Gastrocnemius medialis (tissue), 4 donors: ENCODE results near the gene ADRA2B. TPM values are rescaled to one million over a fixed set of nuclear protein-coding genes. Genes with fewer than 3 reads are reported as not detected.

Experiments used
- ATAC-seq, 2 donors: fragments of 150-250 bp; one replicate each; pipeline ENCODE4 v1.9.1; 2016
- DNase-seq, 2 donors: peaks; one replicate each; pipeline ENCODE4 v3.0.0-alpha.2; 2019
- H3K27ac ChIP-seq, 4 donors: fragments of 200-600 bp; sonication (generic); 1 replicate in 1 of 4; 2 replicates in 3 of 4; pipeline ENCODE4 v1.5.1; 2016 to 2018; ENCODE audit warnings: mild to moderate bottlenecking in 2 of 4, moderate library complexity in 1 of 4
- H3K27me3 ChIP-seq, 3 donors: fragments of 200-600 bp; sonication (generic) in 2 of 3; 1 replicate in 1 of 3; 2 replicates in 2 of 3; pipeline versions ENCODE4 v1.5.1 to v1.6.0; 2016 to 2019; ENCODE audit warnings: mild to moderate bottlenecking in 1 of 3, moderate library complexity in 1 of 3
- H3K36me3 ChIP-seq, 2 donors: fragments of 200-600 bp; sonication (generic) in 1 of 2; one replicate each; pipeline ENCODE4 v1.5.1; 2017 to 2018
- H3K4me1 ChIP-seq, 2 donors: fragments of 200-600 bp; sonication (generic) in 1 of 2; one replicate each; pipeline ENCODE4 v1.5.1; 2016 to 2017; ENCODE audit warnings: mild to moderate bottlenecking in 2 of 2
- H3K4me3 ChIP-seq, 4 donors: fragments of 200-600 bp; sonication (generic) in 3 of 4; 1 replicate in 1 of 4; 2 replicates in 3 of 4; pipeline ENCODE4 v1.5.1; 2016 to 2019; ENCODE audit warnings: mild to moderate bottlenecking in 2 of 4
- H3K9me3 ChIP-seq, 3 donors: fragments of 200-600 bp; sonication (generic) in 2 of 3; 1 replicate in 1 of 3; 2 replicates in 2 of 3; pipeline ENCODE4 v1.5.1; 2016 to 2019
- POLR2A ChIP-seq, 2 donors: fragments of 450-650 bp; IDR thresholded peaks; one replicate each; pipeline ENCODE4 v1.6.1; 2017; ENCODE audit warnings: antibody characterized with exemption in 2 of 2, mild to moderate bottlenecking in 2 of 2, moderate library complexity in 2 of 2
- in situ Hi-C, 4 donors: fragments of 200-750 bp; cut with MboI; loops; one replicate each; pipeline versions ENCODE4 v1.15.0 to v1.8.0; 2017; ENCODE audit warnings: low sequenced_read_pairs in 4 of 4
- intact Hi-C: fragments of 100-400 bp; cut with DNase I; formaldehyde crosslinking; loops from one replicate; pipeline ENCODE4 v1.15.1; 2023; ENCODE audit warnings: low total_unique reads
- total RNA-seq, 4 donors: library from RNA; depleted of rRNA; stranded (reverse); fragments of >200 nt; gene quantifications; one replicate each; pipeline versions ENCODE4 v1.1.0 to v1.2.3, GENCODE V29; 2016
- TF ChIP-seq, protein P1 (sequence below), 5 experiments: fragments of 450-650 bp in 3 of 5; fragments of 200-600 bp in 2 of 5; sonication (generic) in 2 of 5; IDR thresholded peaks in 4 of 5; conservative IDR thresholded peaks in 1 of 5; 1 replicate in 4 of 5; 2 replicates in 1 of 5; pipeline ENCODE4 v1.5.1; 2016 to 2019; ENCODE audit warnings: antibody characterized with exemption in 5 of 5, mild to moderate bottlenecking in 3 of 5, moderate library complexity in 3 of 5

ADRA2B gene
- total RNA-seq, 4 donors from 2014 or later, result 2.4 to 5.6 (median 3.6) TPM

DNA sequence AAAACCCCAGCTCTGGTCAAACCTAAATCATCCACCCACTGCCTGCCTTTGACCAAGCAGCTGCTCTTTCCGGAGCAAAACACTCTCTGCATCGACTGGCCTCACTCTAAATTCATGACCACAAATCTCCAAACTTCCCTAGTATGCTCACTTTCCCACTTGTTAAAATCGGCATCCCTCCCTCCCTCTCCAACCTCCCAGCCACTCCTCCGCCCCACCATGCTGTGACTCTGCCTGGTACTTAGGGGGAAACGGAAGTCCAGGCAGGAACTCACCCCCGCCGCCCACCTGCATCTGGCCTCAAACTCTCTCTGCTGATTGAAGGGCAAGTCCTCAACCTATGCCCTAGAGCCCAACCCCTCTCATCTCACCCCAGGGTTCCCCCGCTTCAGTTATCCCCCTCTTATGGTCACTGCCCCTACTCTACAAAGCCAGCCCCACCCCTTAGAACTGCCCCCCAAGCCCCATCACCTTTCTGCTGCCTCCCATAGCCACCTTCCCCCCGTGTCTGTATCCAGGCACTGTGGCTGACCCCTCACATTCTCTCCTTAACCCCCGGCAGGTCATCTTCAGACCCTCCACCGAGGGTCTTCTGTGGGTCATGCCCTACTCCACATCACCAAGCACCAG lies 3.8 kb upstream of the ADRA2B start:
- no peak for DNase-seq
- H3K27me3 ChIP-seq, result peaks cover 11 to 14% (median 12%) of the 10 kb centered on the region in 3 donors
- no peak for ATAC-seq
- H3K27ac ChIP-seq, result no peak overlapping the region
- no peak for TF ChIP-seq POLR2A (IDR thresholded peaks at IDR 0.05)
- TF ChIP-seq, protein P1, sequence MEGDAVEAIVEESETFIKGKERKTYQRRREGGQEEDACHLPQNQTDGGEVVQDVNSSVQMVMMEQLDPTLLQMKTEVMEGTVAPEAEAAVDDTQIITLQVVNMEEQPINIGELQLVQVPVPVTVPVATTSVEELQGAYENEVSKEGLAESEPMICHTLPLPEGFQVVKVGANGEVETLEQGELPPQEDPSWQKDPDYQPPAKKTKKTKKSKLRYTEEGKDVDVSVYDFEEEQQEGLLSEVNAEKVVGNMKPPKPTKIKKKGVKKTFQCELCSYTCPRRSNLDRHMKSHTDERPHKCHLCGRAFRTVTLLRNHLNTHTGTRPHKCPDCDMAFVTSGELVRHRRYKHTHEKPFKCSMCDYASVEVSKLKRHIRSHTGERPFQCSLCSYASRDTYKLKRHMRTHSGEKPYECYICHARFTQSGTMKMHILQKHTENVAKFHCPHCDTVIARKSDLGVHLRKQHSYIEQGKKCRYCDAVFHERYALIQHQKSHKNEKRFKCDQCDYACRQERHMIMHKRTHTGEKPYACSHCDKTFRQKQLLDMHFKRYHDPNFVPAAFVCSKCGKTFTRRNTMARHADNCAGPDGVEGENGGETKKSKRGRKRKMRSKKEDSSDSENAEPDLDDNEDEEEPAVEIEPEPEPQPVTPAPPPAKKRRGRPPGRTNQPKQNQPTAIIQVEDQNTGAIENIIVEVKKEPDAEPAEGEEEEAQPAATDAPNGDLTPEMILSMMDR (IDR thresholded peaks at IDR 0.05 in 4 of 5, conservative IDR thresholded peaks at IDR 0.05 in 1 of 5), result no peak
- in situ Hi-C loops, result loop anchor here in 2 of 4 donors (25.0 kb wide), 1 partner anchor 108 kb away; no protein-coding TSS in a partner anchor
- peaks cover 4 to 5% of the 10 kb centered on the region in 2 donors for H3K4me1 ChIP-seq
- H3K36me3 ChIP-seq, result no peaks in the 10 kb centered on the region
- no peaks in the 10 kb centered on the region for H3K9me3 ChIP-seq
- intact Hi-C loops, result no loop called here
- no peak overlapping the region for H3K4me3 ChIP-seq

DNA sequence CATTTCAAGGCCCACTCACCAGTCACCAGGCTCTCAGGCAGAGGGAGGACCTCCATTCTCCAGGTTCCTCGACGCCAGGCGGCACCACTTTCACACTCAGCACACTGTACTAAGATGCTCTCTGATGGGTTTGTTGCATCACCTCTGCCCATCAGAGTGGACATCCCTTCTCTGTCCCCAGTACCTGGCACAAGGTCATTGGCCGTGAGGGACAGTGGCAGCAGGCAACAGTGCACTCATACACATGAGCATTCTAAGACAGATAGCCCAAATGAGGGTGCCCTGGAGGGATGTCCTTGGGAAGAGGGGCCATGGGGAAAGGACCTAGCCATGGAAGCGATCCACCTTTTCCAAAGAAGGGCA lies 3.0 kb upstream of the ADRA2B start:
- Histone ChIP-seq H3K4me3 (no peak overlapping the region), H3K36me3 (no peaks in the 10 kb centered on the region), H3K9me3 (no peaks in the 10 kb centered on the region), H3K27me3 (peaks cover 12 to 20% (median 18%) of the 10 kb centered on the region in 3 donors), H3K27ac (no peak overlapping the region), H3K4me1 (peaks cover 4 to 5% of the 10 kb centered on the region in 2 donors)
- in situ Hi-C loops (loop anchor here in 2 of 4 donors (25.0 kb wide), 1 partner anchor 107 kb away; no protein-coding TSS in a partner anchor), intact Hi-C loops (loop anchor here (5.0 kb wide), 1 partner anchor 112 kb away; no protein-coding TSS in a partner anchor)
- TF ChIP-seq, protein P1 (IDR thresholded peaks at IDR 0.05 in 4 of 5, conservative IDR thresholded peaks at IDR 0.05 in 1 of 5), result no peak
- TF ChIP-seq POLR2A (IDR thresholded peaks at IDR 0.05), result no peak
- no peak for DNase-seq
- ATAC-seq, result no peak

DNA sequence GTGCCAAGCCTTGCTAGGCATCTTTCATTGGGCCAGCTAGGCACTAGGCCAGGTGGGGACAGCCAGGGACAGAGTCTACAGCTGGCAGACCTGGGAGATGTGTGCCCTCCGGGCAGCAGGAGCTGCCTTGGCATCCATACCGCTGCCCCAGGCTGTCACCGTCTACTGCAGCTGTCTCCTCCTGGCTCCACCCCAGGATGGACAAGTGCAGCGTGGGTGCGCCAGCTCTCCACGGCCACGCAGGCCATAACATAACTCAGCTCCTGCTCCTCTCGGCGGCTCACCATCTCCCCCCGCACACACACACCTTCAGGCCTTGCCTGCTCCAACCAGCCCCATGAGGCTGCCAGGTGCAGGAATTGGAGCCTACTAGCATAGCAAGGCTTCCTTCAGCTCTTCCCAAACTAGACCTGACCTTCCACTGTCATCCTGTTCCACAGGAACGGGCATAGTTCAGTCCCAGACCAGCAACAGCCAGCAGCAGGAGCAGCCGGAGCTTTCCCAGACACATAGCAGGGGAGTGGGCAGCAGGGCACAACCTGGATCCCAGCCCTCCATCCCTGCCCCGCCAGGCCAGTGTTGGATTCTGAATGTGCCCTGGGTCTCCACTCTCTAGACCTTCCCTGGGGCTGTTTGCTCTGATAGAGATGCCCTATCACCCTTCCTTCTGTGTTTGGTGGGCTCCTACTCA lies 2.5 kb upstream of the ADRA2B start:
- H3K4me3 ChIP-seq, result no peak overlapping the region
- H3K9me3 ChIP-seq, result no peaks in the 10 kb centered on the region
- peaks cover 4 to 5% of the 10 kb centered on the region in 2 donors for H3K4me1 ChIP-seq
- DNase-seq, result no peak
- no peak for ATAC-seq
- peaks cover 12 to 20% (median 18%) of the 10 kb centered on the region in 3 donors for H3K27me3 ChIP-seq
- no peak overlapping the region for H3K27ac ChIP-seq
- TF ChIP-seq, protein P1 (IDR thresholded peaks at IDR 0.05 in 4 of 5, conservative IDR thresholded peaks at IDR 0.05 in 1 of 5), result no peak
- TF ChIP-seq POLR2A (IDR thresholded peaks at IDR 0.05), result no peak
- intact Hi-C loops, result loop anchor here (5.0 kb wide), 1 partner anchor 112 kb away; no protein-coding TSS in a partner anchor
- no peaks in the 10 kb centered on the region for H3K36me3 ChIP-seq
- in situ Hi-C loops, result loop anchor here in 2 of 4 donors (25.0 kb wide), 1 partner anchor 107 kb away; no protein-coding TSS in a partner anchor

DNA sequence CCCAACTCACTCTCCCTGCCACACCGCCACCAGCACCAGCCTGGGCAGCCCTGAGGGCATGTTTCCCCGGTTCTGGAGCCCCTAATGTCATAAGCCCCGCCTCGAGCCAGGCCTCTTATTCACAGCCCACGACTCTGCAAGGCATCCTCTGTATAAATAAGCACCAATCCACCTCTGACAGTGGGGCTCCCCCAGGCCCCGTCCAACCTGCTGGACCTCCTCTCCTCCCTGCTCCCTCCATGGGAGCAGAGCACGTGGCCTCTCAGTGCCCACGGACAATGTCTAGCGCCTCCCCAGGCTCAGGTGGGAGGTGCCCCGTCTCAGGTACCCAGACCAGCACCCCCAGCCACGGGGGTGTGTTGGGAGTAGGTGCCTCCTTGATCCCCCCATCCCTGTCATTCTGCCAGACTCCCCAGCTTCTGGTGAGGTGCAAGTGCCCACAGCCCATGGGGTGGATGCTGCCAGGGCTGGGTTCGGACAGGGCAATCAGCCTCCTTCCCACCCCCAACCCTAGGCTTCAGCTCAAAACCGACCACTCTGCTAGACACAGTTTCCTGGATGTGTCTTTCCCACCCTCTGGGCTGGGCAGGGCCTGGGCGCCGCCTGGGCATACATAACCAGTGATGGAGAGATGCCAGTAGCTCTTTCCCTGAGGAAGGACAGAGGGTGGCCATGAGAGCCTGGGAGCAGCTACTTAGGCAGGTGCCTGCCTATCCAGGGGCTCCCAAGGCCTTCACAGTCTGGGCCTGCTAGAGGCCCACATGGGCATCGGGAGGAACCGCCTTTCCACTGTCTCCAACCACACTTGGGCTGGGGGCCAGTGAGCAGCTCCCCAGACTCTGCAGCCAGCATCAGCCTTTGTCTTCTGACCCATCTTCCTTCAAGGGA lies 1.6 kb upstream of the ADRA2B start:
- Histone ChIP-seq H3K9me3 (no peaks in the 10 kb centered on the region), H3K4me3 (no peak overlapping the region), H3K27ac (no peak overlapping the region), H3K27me3 (peaks cover 12 to 20% (median 18%) of the 10 kb centered on the region in 3 donors), H3K4me1 (peaks cover 4 to 5% of the 10 kb centered on the region in 2 donors), H3K36me3 (no peaks in the 10 kb centered on the region)
- intact Hi-C loops, result loop anchor here (2.0 to 5.0 kb wide), 2 partner anchors 111 to 125 kb away; no protein-coding TSS in a partner anchor
- TF ChIP-seq POLR2A (IDR thresholded peaks at IDR 0.05), result no peak
- TF ChIP-seq, protein P1 (IDR thresholded peaks at IDR 0.05 in 4 of 5, conservative IDR thresholded peaks at IDR 0.05 in 1 of 5), result no peak
- ATAC-seq (no peak), DNase-seq (no peak)
- in situ Hi-C loops, result loop anchor here in 2 of 4 donors (25.0 kb wide), 1 partner anchor 106 kb away; no protein-coding TSS in a partner anchor
